Measurements from ENCODE around the gene GINS3. TPM values are rescaled to one million over a fixed set of nuclear protein-coding genes. Genes with fewer than 3 reads are reported as not detected.

GINS3 gene
- total and polyA plus RNA-seq, 8 donors: 0.58 to 4.9 (median 4.6) TPM; not detected in 1

DNA sequence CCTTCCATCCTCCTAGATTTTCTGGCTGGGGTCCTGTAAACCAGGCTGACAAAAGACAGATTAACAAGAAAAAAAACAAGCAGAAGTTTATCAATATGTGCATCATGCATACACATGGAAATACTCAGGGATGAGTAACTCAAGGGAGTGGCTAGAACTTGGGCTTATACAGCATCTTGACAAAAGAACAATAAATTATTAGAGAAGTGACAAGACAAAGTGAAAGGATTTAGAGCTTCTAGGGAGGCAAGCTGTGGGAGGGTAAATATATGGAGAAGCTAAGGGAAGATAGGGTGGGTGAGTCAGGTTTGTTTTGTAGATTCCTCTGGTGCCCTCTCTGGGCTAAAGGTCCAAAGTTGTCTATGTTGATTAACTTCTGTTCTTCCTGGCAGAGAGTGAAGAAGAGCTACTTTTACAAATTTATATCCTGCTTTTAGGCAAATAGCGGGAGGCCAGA is 59.7 kb downstream of the GINS3 start:
- no peaks in the 10 kb centered on the region for H3K4me1 ChIP-seq
- H3K4me3 ChIP-seq: no peak overlapping the region
- H3K36me3 ChIP-seq: no peaks in the 10 kb centered on the region
- H3K27me3 ChIP-seq: peaks cover 0 to 15% (median 0%) of the 10 kb centered on the region in 3 donors
- no peaks in the 10 kb centered on the region for H3K9me3 ChIP-seq
- 85 to 96% (median 90%) methylated on average over 1 of the region's 1 CpG for WGBS, 5 donors
- intact Hi-C loops (cut with DNase I; ENCODE audit: low total_unique reads): no loop called here
- no peak for DNase-seq
- TF ChIP-seq POLR2AphosphoS5 (IDR thresholded peaks at IDR 0.05) (no peak), POLR2A (IDR thresholded peaks at IDR 0.05) (no peak), EP300 (IDR thresholded peaks at IDR 0.05) (no peak)
- TF ChIP-seq, protein P1, sequence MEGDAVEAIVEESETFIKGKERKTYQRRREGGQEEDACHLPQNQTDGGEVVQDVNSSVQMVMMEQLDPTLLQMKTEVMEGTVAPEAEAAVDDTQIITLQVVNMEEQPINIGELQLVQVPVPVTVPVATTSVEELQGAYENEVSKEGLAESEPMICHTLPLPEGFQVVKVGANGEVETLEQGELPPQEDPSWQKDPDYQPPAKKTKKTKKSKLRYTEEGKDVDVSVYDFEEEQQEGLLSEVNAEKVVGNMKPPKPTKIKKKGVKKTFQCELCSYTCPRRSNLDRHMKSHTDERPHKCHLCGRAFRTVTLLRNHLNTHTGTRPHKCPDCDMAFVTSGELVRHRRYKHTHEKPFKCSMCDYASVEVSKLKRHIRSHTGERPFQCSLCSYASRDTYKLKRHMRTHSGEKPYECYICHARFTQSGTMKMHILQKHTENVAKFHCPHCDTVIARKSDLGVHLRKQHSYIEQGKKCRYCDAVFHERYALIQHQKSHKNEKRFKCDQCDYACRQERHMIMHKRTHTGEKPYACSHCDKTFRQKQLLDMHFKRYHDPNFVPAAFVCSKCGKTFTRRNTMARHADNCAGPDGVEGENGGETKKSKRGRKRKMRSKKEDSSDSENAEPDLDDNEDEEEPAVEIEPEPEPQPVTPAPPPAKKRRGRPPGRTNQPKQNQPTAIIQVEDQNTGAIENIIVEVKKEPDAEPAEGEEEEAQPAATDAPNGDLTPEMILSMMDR (IDR thresholded peaks at IDR 0.05): no peak
- no peak overlapping the region for H3K27ac ChIP-seq

DNA sequence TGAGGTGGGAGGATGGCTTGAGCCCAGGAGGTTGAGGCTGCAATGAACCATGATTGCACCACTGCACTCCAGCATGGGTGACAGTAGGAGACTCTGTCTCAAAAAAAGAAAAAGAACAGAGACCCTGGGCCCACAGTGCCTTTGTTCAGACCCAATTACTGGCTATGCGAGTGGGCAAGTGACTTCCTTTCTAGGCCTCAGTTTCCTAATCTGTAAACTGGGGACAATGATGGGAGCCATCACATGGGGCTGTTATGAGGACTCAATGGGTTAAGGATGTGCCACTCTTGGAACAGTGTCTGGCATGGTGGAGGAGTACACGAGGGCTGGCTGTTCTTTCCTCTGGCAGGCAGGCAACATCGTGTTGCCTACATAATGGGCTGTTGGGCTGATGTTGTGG is 60.4 kb downstream of the GINS3 start:
- Histone ChIP-seq H3K4me1 (no peaks in the 10 kb centered on the region), H3K4me3 (no peak overlapping the region), H3K27ac (no peak overlapping the region), H3K36me3 (no peaks in the 10 kb centered on the region), H3K27me3 (peaks cover 0 to 15% (median 0%) of the 10 kb centered on the region in 3 donors), H3K9me3 (no peaks in the 10 kb centered on the region)
- no peak for TF ChIP-seq EP300 (IDR thresholded peaks at IDR 0.05)
- 90 to 98% (median 93%) methylated on average over 3 of the region's 3 CpGs for WGBS, 5 donors
- intact Hi-C loops (cut with DNase I; ENCODE audit: low total_unique reads): no loop called here
- no peak for DNase-seq

DNA sequence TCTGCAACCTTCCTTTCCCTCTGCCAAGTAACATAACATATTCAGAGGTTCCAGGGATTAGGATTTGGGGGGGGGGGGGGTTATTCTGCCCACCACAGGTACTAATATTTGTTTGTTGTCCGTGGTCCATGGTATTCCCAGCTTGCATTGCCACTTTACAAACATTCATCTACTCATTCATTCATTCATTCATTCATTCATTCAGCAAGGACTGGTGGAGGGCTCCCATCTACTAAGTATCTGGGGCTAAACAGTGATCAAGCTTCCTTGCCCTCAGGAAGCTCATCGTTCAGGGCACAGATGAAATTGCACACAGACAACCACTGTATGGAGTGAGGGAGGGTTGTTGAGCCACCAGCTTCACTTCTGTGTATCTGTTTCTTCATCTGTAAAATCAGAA is 61.9 kb downstream of the GINS3 start:
- no peaks in the 10 kb centered on the region for H3K4me1 ChIP-seq

DNA sequence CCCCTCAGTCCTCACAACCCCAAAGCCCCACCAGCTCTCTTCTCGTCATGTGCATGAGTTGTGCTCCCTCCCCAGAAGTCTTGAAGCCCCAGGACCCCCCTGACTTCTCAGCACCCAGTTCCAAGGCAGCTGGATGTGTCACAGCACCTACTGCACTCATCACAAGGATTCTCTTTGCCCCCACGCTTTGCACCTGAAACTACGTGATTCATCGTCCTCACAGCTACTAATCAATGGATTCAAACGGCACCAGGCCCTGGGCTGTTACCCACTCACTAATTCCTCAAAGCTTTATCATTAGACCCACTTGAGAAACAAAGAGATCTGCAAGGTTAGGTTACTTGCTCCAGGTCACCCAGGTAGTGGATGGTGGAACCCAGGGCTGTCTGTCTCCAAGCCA is 62.6 kb downstream of the GINS3 start:
- Histone ChIP-seq H3K4me1 (no peaks in the 10 kb centered on the region), H3K4me3 (no peak overlapping the region), H3K27ac (no peak overlapping the region), H3K27me3 (peaks cover 0 to 14% (median 0%) of the 10 kb centered on the region in 3 donors), H3K9me3 (no peaks in the 10 kb centered on the region), H3K36me3 (no peaks in the 10 kb centered on the region)
- TF ChIP-seq POLR2AphosphoS5 (IDR thresholded peaks at IDR 0.05) (no peak), EP300 (IDR thresholded peaks at IDR 0.05) (no peak), POLR2A (IDR thresholded peaks at IDR 0.05) (no peak)
- TF ChIP-seq, protein P1 (IDR thresholded peaks at IDR 0.05): no peak
- WGBS, 5 donors: 79 to 88% (median 86%) methylated on average over 5 of the region's 5 CpGs
- DNase-seq: no peak
- intact Hi-C loops (cut with DNase I; ENCODE audit: low total_unique reads): no loop called here

More for the DNA sequence above, 61.9 kb downstream of the GINS3 start:
- TF ChIP-seq POLR2A (IDR thresholded peaks at IDR 0.05): no peak
- WGBS, 5 donors: 80 to 86% (median 82%) methylated on average over 2 of the region's 2 CpGs
- Histone ChIP-seq H3K27ac (no peak overlapping the region), H3K36me3 (no peaks in the 10 kb centered on the region), H3K9me3 (no peaks in the 10 kb centered on the region), H3K4me3 (no peak overlapping the region), H3K27me3 (peaks cover 0 to 15% (median 0%) of the 10 kb centered on the region in 3 donors)
- intact Hi-C loops (cut with DNase I; ENCODE audit: low total_unique reads): no loop called here
- DNase-seq: no peak

Small RNA genes within 50 kb of the gene (small RNA-seq; reads per million reads assigned to genes)
- gene RNU6-1110P: 0 reads per million in 4 donors
- 0 reads per million in 4 donors for gene RNU6-269P

Other genes with a start within 250 kb of the GINS3 start
- 10 to 100 TPM; 13.4 to 83.0 (median 48.3) TPM for gene CSNK2A2, start 194.4 kb upstream of the GINS3 start, total RNA-seq
- 10 to 100 TPM; 22.8 to 47.2 (median 30.7) TPM for gene CSNK2A2, start 194.4 kb upstream of the GINS3 start, polyA plus RNA-seq
- gene PRSS54, start 97.4 kb upstream of the GINS3 start, total RNA-seq: not detected
- not detected for gene PRSS54, start 97.4 kb upstream of the GINS3 start, polyA plus RNA-seq
- gene NDRG4, start 107.7 kb downstream of the GINS3 start, total RNA-seq: 10 to 100 TPM in 4 of 5 donors, 1 to 10 TPM in 1; 3.2 to 48.7 (median 20.1) TPM
- 10 to 100 TPM in 1 of 3 donors, 1 to 10 TPM in 2; 1.9 to 12.4 (median 4.8) TPM for gene NDRG4, start 107.7 kb downstream of the GINS3 start, polyA plus RNA-seq
- gene SETD6, start 123.0 kb downstream of the GINS3 start, total RNA-seq: 100 to 1,000 TPM in 1 of 5 donors, 10 to 100 TPM in 4; 13.0 to 209 (median 68.0) TPM
- 10 to 100 TPM in 1 of 3 donors, 1 to 10 TPM in 2; 7.7 to 14.7 (median 8.9) TPM for gene SETD6, start 123.0 kb downstream of the GINS3 start, polyA plus RNA-seq
- 100 to 1,000 TPM; 130 to 282 (median 180) TPM for gene CNOT1, start 237.4 kb downstream of the GINS3 start, total RNA-seq
- gene CNOT1, start 237.4 kb downstream of the GINS3 start, polyA plus RNA-seq: 10 to 100 TPM; 39.9 to 61.7 (median 47.4) TPM

All from stomach (tissue), 9 donors.